Endodermal cell (in vitro differentiated cells): ENCODE data around the gene UBE2G1. TPM values are rescaled to one million over a fixed set of nuclear protein-coding genes. Genes with fewer than 3 reads are reported as not detected.

Experiments
- DNase-seq: peaks from one replicate; pipeline ENCODE4 v3.0.0-alpha.2; 2017
- H3K27ac ChIP-seq: 2 replicates; pipeline ENCODE4 v1.5.1; 2013; ENCODE audit warnings: mild to moderate bottlenecking, low read depth, low read length, moderate library complexity
- H3K27me3 ChIP-seq: 2 replicates; pipeline ENCODE4 v1.6.1; 2013; ENCODE audit warnings: mild to moderate bottlenecking, low read length, moderate library complexity; ENCODE audit not compliant: insufficient read depth, control insufficient read depth, poor library complexity, severe bottlenecking
- H3K36me3 ChIP-seq: 2 replicates; pipeline ENCODE4 v1.7.0; 2013; ENCODE audit warnings: mild to moderate bottlenecking, low read length, moderate library complexity; ENCODE audit not compliant: control insufficient read depth, insufficient read depth
- H3K4me1 ChIP-seq: one replicate; pipeline ENCODE4 v1.7.0; 2013; ENCODE audit warnings: low read length; ENCODE audit not compliant: control insufficient read depth, insufficient read depth
- H3K4me3 ChIP-seq: 2 replicates; pipeline ENCODE4 v1.5.1; 2013; ENCODE audit warnings: mild to moderate bottlenecking, low read length, moderate library complexity
- H3K9ac ChIP-seq: 2 replicates; pipeline ENCODE4 v1.6.1; 2013; ENCODE audit warnings: mild to moderate bottlenecking, low read length, moderate library complexity; ENCODE audit not compliant: poor library complexity, severe bottlenecking; ENCODE audit errors: extremely low read depth
- H3K9me3 ChIP-seq: 2 replicates; pipeline ENCODE4 v1.6.1; 2013; ENCODE audit warnings: mild to moderate bottlenecking, low read length, moderate library complexity; ENCODE audit not compliant: control insufficient read depth
- H3K27ac Mint-ChIP-seq: 2 replicates; pipeline ENCODE4 v1.8.0; 2020; ENCODE audit warnings: mixed read lengths
- H3K27me3 Mint-ChIP-seq: 2 replicates; pipeline ENCODE4 v1.8.0; 2021; ENCODE audit warnings: mild to moderate bottlenecking, mixed read lengths; ENCODE audit not compliant: insufficient read depth
- H3K36me3 Mint-ChIP-seq: 2 replicates; pipeline ENCODE4 v1.8.0; 2020; ENCODE audit warnings: low read depth, mixed read lengths
- H3K4me1 Mint-ChIP-seq: 2 replicates; pipeline ENCODE4 v1.8.0; 2020; ENCODE audit warnings: mixed read lengths
- H3K4me3 Mint-ChIP-seq: 2 replicates; pipeline ENCODE4 v1.8.0; 2020; ENCODE audit warnings: mild to moderate bottlenecking, moderate library complexity, mixed read lengths
- H3K9me3 Mint-ChIP-seq: 2 replicates; pipeline ENCODE4 v1.8.0; 2020; ENCODE audit warnings: mild to moderate bottlenecking, mixed read lengths
- CTCF ChIP-seq: fragments of 200-600 bp; sonication (generic); conservative IDR thresholded peaks from 2 replicates; pipeline ENCODE4 v1.5.0; 2021; ENCODE audit warnings: antibody characterized with exemption, mild to moderate bottlenecking
- WGBS, 2 experiments: methylation state at CpG; one replicate each; pipeline versions ENCODE4 v1.1.5 to v1.1.7; 2013; ENCODE audit warnings: missing lambda C conversion rate in 2 of 2, mixed read lengths in 1 of 2; ENCODE audit not compliant: insufficient coverage in 1 of 2, insufficient read length in 1 of 2; 5-methylcytosine and 5-hydroxymethylcytosine counted together
- total RNA-seq, 2 donors: library from RNA; stranded (reverse); fragmentation: NEBNext Ultra II Directional in 1 of 2; extraction: Animal tissue kit (Norgen Biotek cat#: 25700) in 1 of 2; gene quantifications; 2 replicates in 1 of 2; 3 replicates in 1 of 2; pipeline ENCODE4 v1.2.1, GENCODE V29; 2021

The UBE2G1 gene
- total RNA-seq, 2 donors from 2014 or later = 85.5 to 104 TPM

GRCh38 chr17:4387137-4387536, 20.7 kb upstream of the UBE2G1 start:
- no peaks in the 10 kb centered on the region for H3K27me3 ChIP-seq
- Mint-ChIP-seq H3K27ac (no peak overlapping the region), H3K4me1 (peaks cover 5% of the 10 kb centered on the region), H3K4me3 (no peak overlapping the region), H3K9me3 (no peaks in the 10 kb centered on the region), H3K36me3 (no peaks in the 10 kb centered on the region), H3K27me3 (no peaks in the 10 kb centered on the region)
- H3K9ac ChIP-seq = no peak overlapping the region
- DNase-seq = no peak
- no peak for TF ChIP-seq CTCF
- H3K9me3 ChIP-seq = no peaks in the 10 kb centered on the region
- H3K4me3 ChIP-seq = no peak overlapping the region
- H3K4me1 ChIP-seq = no peaks in the 10 kb centered on the region
- 92% methylated on average over 3 to 5 of the region's 5 CpGs for WGBS, 2 experiments
- no peak overlapping the region for H3K27ac ChIP-seq
- H3K36me3 ChIP-seq = no peaks in the 10 kb centered on the region

GRCh38 chr17:4386406-4386805, 19.9 kb upstream of the UBE2G1 start:
- no peak for TF ChIP-seq CTCF
- WGBS, 2 experiments = 81 to 96% methylated on average over 2 of the region's 2 CpGs
- Histone ChIP-seq H3K4me1 (no peaks in the 10 kb centered on the region), H3K9me3 (no peaks in the 10 kb centered on the region), H3K4me3 (no peak overlapping the region), H3K27ac (no peak overlapping the region), H3K36me3 (no peaks in the 10 kb centered on the region), H3K9ac (no peak overlapping the region), H3K27me3 (no peaks in the 10 kb centered on the region)
- Mint-ChIP-seq H3K4me1 (peaks cover 5% of the 10 kb centered on the region), H3K4me3 (no peak overlapping the region), H3K36me3 (no peaks in the 10 kb centered on the region), H3K27me3 (no peaks in the 10 kb centered on the region), H3K27ac (no peak overlapping the region), H3K9me3 (no peaks in the 10 kb centered on the region)
- no peak for DNase-seq

GRCh38 chr17:4381690-4382671, 15.5 kb upstream of the UBE2G1 start:
- WGBS, 2 experiments = 84 to 89% methylated on average over 7 of the region's 7 CpGs
- Mint-ChIP-seq H3K27ac (no peak overlapping the region), H3K9me3 (no peaks in the 10 kb centered on the region), H3K4me1 (no peaks in the 10 kb centered on the region), H3K36me3 (no peaks in the 10 kb centered on the region), H3K4me3 (no peak overlapping the region), H3K27me3 (no peaks in the 10 kb centered on the region)
- H3K4me3 ChIP-seq = no peak overlapping the region
- H3K27ac ChIP-seq = no peak overlapping the region
- no peak overlapping the region for H3K9ac ChIP-seq
- no peaks in the 10 kb centered on the region for H3K27me3 ChIP-seq
- H3K36me3 ChIP-seq = no peaks in the 10 kb centered on the region
- H3K9me3 ChIP-seq = no peaks in the 10 kb centered on the region
- peak; percentile 64 for DNase-seq
- H3K4me1 ChIP-seq = no peaks in the 10 kb centered on the region
- no peak for TF ChIP-seq CTCF
